Upper lobe of left lung (tissue), 6 donors: ENCODE results near the gene TMPRSS11F. TPM values are rescaled to one million over a fixed set of nuclear protein-coding genes. Genes with fewer than 3 reads are reported as not detected.

Experiments used
- ATAC-seq, 2 donors: fragments of 200-7000 bp; cut with Tn5 transposase; one replicate each; pipeline ENCODE4 v1.9.1; 2022; ENCODE audit warnings: mild to moderate bottlenecking in 2 of 2, moderate library complexity in 2 of 2; ENCODE audit not compliant: low FRiP score in 2 of 2
- DNase-seq, 2 donors: peaks; one replicate each; pipeline ENCODE4 v3.0.0-alpha.2; 2019 to 2020
- H3K27ac ChIP-seq, 4 donors: fragments of 200-600 bp; sonication (generic); one replicate each; pipeline ENCODE4 v1.5.1; 2016 to 2019
- H3K27me3 ChIP-seq, 4 donors: fragments of 200-600 bp; sonication (generic); one replicate each; pipeline ENCODE4 v1.5.1; 2017 to 2019
- H3K36me3 ChIP-seq, 4 donors: fragments of 200-600 bp; sonication (generic); one replicate each; pipeline ENCODE4 v1.5.1; 2016 to 2019
- H3K4me1 ChIP-seq, 4 donors: fragments of 200-600 bp; sonication (generic); one replicate each; pipeline ENCODE4 v1.5.1; 2018 to 2019
- H3K4me3 ChIP-seq, 4 donors: fragments of 200-600 bp; sonication (generic); one replicate each; pipeline ENCODE4 v1.5.1; 2017 to 2019; ENCODE audit warnings: mild to moderate bottlenecking in 2 of 4, moderate library complexity in 1 of 4
- H3K9me3 ChIP-seq, 4 donors: fragments of 200-600 bp; sonication (generic); one replicate each; pipeline ENCODE4 v1.5.1; 2018 to 2019
- CTCF ChIP-seq, 6 experiments: fragments of 450-650 bp in 4 of 6; fragments of 200-600 bp in 2 of 6; sonication (generic) in 2 of 6; IDR thresholded peaks; one replicate each; pipeline ENCODE4 v1.5.1; 2016 to 2019; ENCODE audit warnings: antibody characterized with exemption in 6 of 6
- EP300 ChIP-seq, 4 donors: sonication (generic); formaldehyde crosslinking; IDR thresholded peaks; one replicate each; pipeline ENCODE4 v1.5.1; 2017; ENCODE audit warnings: antibody characterized with exemption in 4 of 4, control low read depth in 2 of 4
- POLR2A ChIP-seq, 4 donors: fragments of 450-650 bp; IDR thresholded peaks; one replicate each; pipeline ENCODE4 v1.5.1; 2016 to 2017; ENCODE audit warnings: antibody characterized with exemption in 4 of 4, mild to moderate bottlenecking in 2 of 4
- POLR2AphosphoS5 ChIP-seq, 2 donors: sonication (generic); formaldehyde crosslinking; IDR thresholded peaks; one replicate each; pipeline ENCODE4 v1.5.1; 2017; ENCODE audit warnings: antibody characterized with exemption in 2 of 2
- WGBS, 2 donors: methylation state at CpG; one replicate each; pipeline ENCODE4 v1.1.5; 2017 to 2018; 5-methylcytosine and 5-hydroxymethylcytosine counted together
- small RNA-seq, 4 donors: library from RNA; depleted of rRNA; stranded (forward); fragments of <200 nt; gene quantifications; one replicate each; pipeline ENCODE3, GENCODE V24; 2016
- total RNA-seq, 6 donors: library from RNA; depleted of rRNA in 4 of 6; stranded (reverse); fragments of >200 nt in 4 of 6; gene quantifications; one replicate each; pipeline versions ENCODE4 v1.1.0 to v1.2.1, GENCODE V29; 2016 to 2021
- donor health status: DM: no; HTN: no; CAD: no; lungs with moderate emphysema.
- donor health status: DM: no; HTN: yes; CAD: no; lungs with severe emphysema.

TMPRSS11F gene
- total RNA-seq, 6 donors from 2014 or later, result not detected

- H3K27me3 ChIP-seq, result no peaks in the 10 kb centered on the region
Measured at GRCh38 chr4:68070302-68070701, 59.4 kb downstream of the TMPRSS11F start.

GRCh38 chr4:68062501-68062900 is 67.2 kb downstream of the TMPRSS11F start:
- Histone ChIP-seq H3K27ac (no peak overlapping the region), H3K9me3 (no peaks in the 10 kb centered on the region), H3K27me3 (no peaks in the 10 kb centered on the region), H3K4me3 (no peak overlapping the region), H3K4me1 (no peaks in the 10 kb centered on the region), H3K36me3 (no peaks in the 10 kb centered on the region)
- no peak for TF ChIP-seq POLR2AphosphoS5 (IDR thresholded peaks at IDR 0.05)
- no peak for TF ChIP-seq POLR2A (IDR thresholded peaks at IDR 0.05)
- no peak for TF ChIP-seq EP300 (IDR thresholded peaks at IDR 0.05)
- TF ChIP-seq CTCF (IDR thresholded peaks at IDR 0.05), result no peak
- DNase-seq, result no peak
- WGBS, 2 donors, result 92 to 94% methylated on average over 8 of the region's 8 CpGs
- no peak for ATAC-seq

More at GRCh38 chr4:68070302-68070701, 59.4 kb downstream of the TMPRSS11F start:
- DNase-seq (no peak), ATAC-seq (no peak)
- Histone ChIP-seq H3K4me3 (no peak overlapping the region), H3K9me3 (no peaks in the 10 kb centered on the region), H3K27ac (no peak overlapping the region), H3K36me3 (no peaks in the 10 kb centered on the region), H3K4me1 (no peaks in the 10 kb centered on the region)
- no peak for TF ChIP-seq POLR2A (IDR thresholded peaks at IDR 0.05)

GRCh38 chr4:68038272-68038671 is 91.4 kb downstream of the TMPRSS11F start:
- no peak overlapping the region for H3K27ac ChIP-seq
- ATAC-seq, result no peak
- WGBS, 2 donors, result 97 to 98% methylated on average over 28 of the region's 28 CpGs
- peak in 1 of 2 donors; percentile 60 for DNase-seq
- no peaks in the 10 kb centered on the region for H3K36me3 ChIP-seq
- TF ChIP-seq EP300 (IDR thresholded peaks at IDR 0.05), result no peak
- no peak overlapping the region for H3K4me3 ChIP-seq
- no peaks in the 10 kb centered on the region for H3K27me3 ChIP-seq
- no peaks in the 10 kb centered on the region for H3K4me1 ChIP-seq
- H3K9me3 ChIP-seq, result no peaks in the 10 kb centered on the region

GRCh38 chr4:68021185-68021584 is 108.5 kb downstream of the TMPRSS11F start:
- DNase-seq (no peak), ATAC-seq (peak in 1 of 2 donors; percentile 45)
- H3K27ac ChIP-seq, result no peak overlapping the region
- WGBS, 2 donors, result 58 to 61% methylated on average over 2 of the region's 2 CpGs
- no peaks in the 10 kb centered on the region for H3K36me3 ChIP-seq
- no peak for TF ChIP-seq POLR2A (IDR thresholded peaks at IDR 0.05)
- no peak for TF ChIP-seq POLR2AphosphoS5 (IDR thresholded peaks at IDR 0.05)
- no peak overlapping the region for H3K4me3 ChIP-seq
- no peaks in the 10 kb centered on the region for H3K4me1 ChIP-seq
- H3K9me3 ChIP-seq, result no peaks in the 10 kb centered on the region
- H3K27me3 ChIP-seq, result no peaks in the 10 kb centered on the region

- H3K27ac ChIP-seq, result no peak overlapping the region
- no peak for ATAC-seq
- no peaks in the 10 kb centered on the region for H3K27me3 ChIP-seq
Measured at GRCh38 chr4:68011684-68012083, 118.0 kb downstream of the TMPRSS11F start.

More at GRCh38 chr4:68011684-68012083, 118.0 kb downstream of the TMPRSS11F start:
- H3K36me3 ChIP-seq, result no peaks in the 10 kb centered on the region
- no peaks in the 10 kb centered on the region for H3K4me1 ChIP-seq
- no peak overlapping the region for H3K4me3 ChIP-seq
- no peaks in the 10 kb centered on the region for H3K9me3 ChIP-seq
- no peak for DNase-seq
- TF ChIP-seq POLR2AphosphoS5 (IDR thresholded peaks at IDR 0.05), result no peak
- TF ChIP-seq POLR2A (IDR thresholded peaks at IDR 0.05), result no peak
- no peak for TF ChIP-seq CTCF (IDR thresholded peaks at IDR 0.05)
- no peak for TF ChIP-seq EP300 (IDR thresholded peaks at IDR 0.05)

Small RNA genes lying within 50 kb of the gene (small RNA-seq; reads per million reads assigned to genes)
- gene RNU6-95P, result 0 reads per million in 4 donors

Other genes with a start within 250 kb of the TMPRSS11F start
- 1 to 10 TPM in 2 of 6 donors, not detected in 4; 1.0 to 1.6 TPM for gene TMPRSS11D, start 245.9 kb downstream of the TMPRSS11F start, total RNA-seq
- gene TMPRSS11A, start 166.4 kb downstream of the TMPRSS11F start, total RNA-seq, result under 1 TPM in 1 of 6 donors, not detected in 5; 0.20 TPM
- gene TMPRSS11B, start 115.8 kb upstream of the TMPRSS11F start, total RNA-seq, result not detected
- gene YTHDC1, start 220.2 kb upstream of the TMPRSS11F start, total RNA-seq, result 100 to 1,000 TPM in 2 of 6 donors, 10 to 100 TPM in 4; 54.1 to 137 (median 76.3) TPM